HG03025 (cell line): ENCODE results near the gene MUL1.

Source experiments
- ATAC-seq: cut with Tn5 transposase; IDR thresholded peaks from one replicate; pipeline ENCODE4 v1.9.1; 2021; ENCODE audit warnings: mild to moderate bottlenecking, moderate library complexity; ENCODE audit not compliant: unreplicated experiment, low FRiP score

Gene MUL1

GRCh38 chr1:20507564-20508410, at the start of gene MUL1:
Gene MUL1, minus strand, starts transcription at chr1:20508151. Its CDS starts 127 bp downstream, at chr1:20508024.
- ATAC-seq = peak; percentile 83

- ATAC-seq = no peak
These were observed 47.8 kb upstream of the MUL1 start for GRCh38 chr1:20555758-20556120.

GRCh38 chr1:20555025-20555757, 47.2 kb upstream of the MUL1 start:
- no peak for ATAC-seq

- ATAC-seq = no peak
These were observed 44.9 kb upstream of the MUL1 start for GRCh38 chr1:20552728-20553445.

GRCh38 chr1:20551945-20552727, 44.2 kb upstream of the MUL1 start, which contains the start of gene FAM43B:
Gene FAM43B, plus strand, starts transcription at chr1:20552573. Its CDS starts 401 bp downstream, at chr1:20552974.
- ATAC-seq = no peak

GRCh38 chr1:20551161-20551560, 43.2 kb upstream of the MUL1 start:
- ATAC-seq = no peak

- no peak for ATAC-seq
These were observed 38.7 kb upstream of the MUL1 start for GRCh38 chr1:20546637-20547036.

GRCh38 chr1:20540281-20540680, 32.3 kb upstream of the MUL1 start:
- ATAC-seq = no peak

- no peak for ATAC-seq
These were observed 31.0 kb upstream of the MUL1 start for GRCh38 chr1:20538760-20539551.

GRCh38 chr1:20538227-20538626, 30.3 kb upstream of the MUL1 start:
- no peak for ATAC-seq

- no peak for ATAC-seq
These were observed 26.9 kb upstream of the MUL1 start for GRCh38 chr1:20534659-20535417.

- no peak for ATAC-seq
These were observed 25.7 kb upstream of the MUL1 start for GRCh38 chr1:20533635-20534034.

GRCh38 chr1:20530901-20531300, 22.9 kb upstream of the MUL1 start:
- ATAC-seq = no peak

GRCh38 chr1:20530306-20530705, 22.4 kb upstream of the MUL1 start:
- ATAC-seq = no peak

- no peak for ATAC-seq
These were observed 20.3 kb upstream of the MUL1 start for GRCh38 chr1:20528221-20528620.

- no peak for ATAC-seq
These were observed 18.3 kb upstream of the MUL1 start for GRCh38 chr1:20526267-20526666.

GRCh38 chr1:20521960-20522861, 14.3 kb upstream of the MUL1 start:
- no peak for ATAC-seq
